T-helper 2 cell treated with Interferon-gamma antibody and Interleukin-4, amounts not matched to agents 5 μg/mL and 100 μg/mL, for 36 hours (primary cell): ENCODE measurements around the gene PARM1.

Experiments
- DNase-seq: peaks from one replicate; pipeline ENCODE4 v3.0.0; 2021; ENCODE audit warnings: low spot score
- H3K27ac Mint-ChIP-seq: one replicate; pipeline ENCODE4 v1.8.0; 2021; ENCODE audit warnings: mild to moderate bottlenecking, mixed read lengths
- H3K27me3 Mint-ChIP-seq: one replicate; pipeline ENCODE4 v1.8.0; 2021; ENCODE audit warnings: low read depth, mixed read lengths
- H3K36me3 Mint-ChIP-seq: one replicate; pipeline ENCODE4 v1.8.0; 2021; ENCODE audit warnings: low read depth, mixed read lengths
- H3K4me1 Mint-ChIP-seq: one replicate; pipeline ENCODE4 v1.8.0; 2021; ENCODE audit warnings: low read depth, mixed read lengths
- H3K4me3 Mint-ChIP-seq: one replicate; pipeline ENCODE4 v1.8.0; 2022; ENCODE audit warnings: mild to moderate bottlenecking, moderate library complexity, mixed read lengths
- H3K9me3 Mint-ChIP-seq: one replicate; pipeline ENCODE4 v1.8.0; 2021; ENCODE audit warnings: mixed read lengths

Gene PARM1

DNA sequence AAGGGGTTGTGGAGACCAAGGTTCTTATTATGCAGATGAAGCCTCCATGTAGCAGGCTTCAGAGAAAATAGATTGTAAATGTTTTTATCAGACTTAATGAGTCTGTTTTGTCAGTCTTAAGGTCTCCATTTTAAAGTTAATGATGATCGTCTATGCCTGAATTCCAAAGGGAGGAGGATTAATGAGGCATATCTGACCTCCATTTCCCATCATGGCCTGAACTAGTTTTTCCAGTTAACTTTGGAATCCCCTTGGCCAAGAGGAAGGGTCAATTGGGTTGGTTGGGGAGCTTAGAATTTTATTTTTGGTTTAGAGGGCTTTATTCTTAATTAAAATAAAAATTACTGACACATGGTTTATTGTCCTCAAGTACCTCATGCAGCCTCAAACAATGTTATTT is 6.9 kb upstream of the PARM1 start:
- DNase-seq, result no peak
- H3K27ac Mint-ChIP-seq, result no peak overlapping the region
- H3K36me3 Mint-ChIP-seq, result no peaks in the 10 kb centered on the region
- H3K27me3 Mint-ChIP-seq, result peaks cover 9% of the 10 kb centered on the region
- peaks cover 1% of the 10 kb centered on the region for H3K4me1 Mint-ChIP-seq
- no peak overlapping the region for H3K4me3 Mint-ChIP-seq
- H3K9me3 Mint-ChIP-seq, result no peaks in the 10 kb centered on the region

DNA sequence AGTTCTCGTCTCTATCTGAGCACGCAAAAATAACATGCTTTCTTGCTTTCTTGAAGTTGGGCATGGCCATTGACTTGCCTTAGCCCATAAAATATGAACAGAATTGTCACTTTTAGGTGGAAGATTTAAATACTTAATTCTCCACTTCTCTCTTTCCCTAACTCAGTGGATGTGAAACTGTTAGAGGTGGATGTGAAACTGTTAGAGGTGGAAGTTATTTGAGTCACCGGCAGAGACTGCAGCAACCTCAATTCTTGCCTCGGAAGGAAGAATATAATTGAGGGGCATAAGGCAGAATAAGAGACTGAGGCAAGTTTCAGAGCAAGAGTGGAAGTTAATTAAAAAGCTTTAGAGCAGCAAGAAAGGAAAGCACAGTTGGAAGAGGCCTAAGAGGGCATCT is 2.8 kb upstream of the PARM1 start:
- no peak overlapping the region for H3K27ac Mint-ChIP-seq
- peaks cover 10% of the 10 kb centered on the region for H3K4me1 Mint-ChIP-seq
- H3K4me3 Mint-ChIP-seq, result no peak overlapping the region
- no peak for DNase-seq
- H3K36me3 Mint-ChIP-seq, result no peaks in the 10 kb centered on the region
- H3K27me3 Mint-ChIP-seq, result peaks cover 47% of the 10 kb centered on the region
- H3K9me3 Mint-ChIP-seq, result no peaks in the 10 kb centered on the region

DNA sequence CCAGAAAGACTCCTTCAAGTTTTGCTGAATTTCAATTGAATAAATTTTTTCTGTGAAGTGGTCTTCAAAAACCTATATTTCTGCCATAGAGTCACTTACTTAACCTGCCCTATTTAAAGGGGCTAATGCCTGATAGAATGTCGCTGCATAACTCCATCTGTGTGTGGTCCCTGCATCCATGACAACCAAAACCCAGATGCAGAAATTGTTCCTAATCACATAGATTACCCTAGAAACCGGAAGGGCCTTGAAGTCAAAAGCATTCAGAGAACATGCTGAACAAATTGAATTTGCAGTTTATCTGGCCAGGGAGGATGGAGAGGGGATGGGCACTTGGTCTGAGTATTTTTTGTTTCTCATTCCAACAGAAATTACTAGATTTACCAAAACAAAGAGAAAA is 1.5 kb upstream of the PARM1 start:
- no peak overlapping the region for H3K4me3 Mint-ChIP-seq
- H3K27me3 Mint-ChIP-seq, result peaks cover 53% of the 10 kb centered on the region
- no peaks in the 10 kb centered on the region for H3K36me3 Mint-ChIP-seq
- no peak overlapping the region for H3K27ac Mint-ChIP-seq
- H3K4me1 Mint-ChIP-seq, result peaks cover 10% of the 10 kb centered on the region
- DNase-seq, result no peak
- no peaks in the 10 kb centered on the region for H3K9me3 Mint-ChIP-seq

DNA sequence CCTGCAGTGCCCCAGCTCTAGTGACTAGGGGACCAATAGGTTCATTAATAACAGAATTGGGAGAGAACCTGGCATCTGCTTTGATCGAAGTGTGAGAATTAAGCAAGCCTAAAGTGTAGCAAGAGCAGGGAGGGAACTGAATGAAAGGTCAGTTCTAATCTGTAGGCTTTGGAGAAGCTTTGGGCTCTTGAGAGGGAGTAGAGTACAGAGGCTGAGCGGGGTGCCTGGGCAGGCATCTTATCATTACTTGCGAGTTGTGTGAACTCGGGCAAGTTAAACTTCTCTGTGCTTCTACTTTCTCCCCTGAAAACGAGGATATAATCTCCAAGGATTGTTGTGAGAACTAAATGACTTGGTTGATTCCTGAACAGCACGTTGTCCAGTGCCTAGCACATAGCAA is 906 bp upstream of the PARM1 start:
- peaks cover 57% of the 10 kb centered on the region for H3K27me3 Mint-ChIP-seq
- no peak overlapping the region for H3K27ac Mint-ChIP-seq
- H3K4me3 Mint-ChIP-seq, result no peak overlapping the region
- H3K4me1 Mint-ChIP-seq, result peaks cover 10% of the 10 kb centered on the region
- no peak for DNase-seq
- H3K9me3 Mint-ChIP-seq, result no peaks in the 10 kb centered on the region
- H3K36me3 Mint-ChIP-seq, result no peaks in the 10 kb centered on the region

- Mint-ChIP-seq H3K9me3 (no peaks in the 10 kb centered on the region), H3K36me3 (no peaks in the 10 kb centered on the region), H3K4me3 (peak overlapping the region; percentile 75), H3K27ac (no peak overlapping the region), H3K27me3 (peaks cover 61% of the 10 kb centered on the region), H3K4me1 (peaks cover 10% of the 10 kb centered on the region)
- DNase-seq, result no peak
Measured at GRCh38 chr4:74933562-74934015, 673 bp downstream of the PARM1 start.

- DNase-seq, result no peak
- H3K36me3 Mint-ChIP-seq, result no peaks in the 10 kb centered on the region
- no peaks in the 10 kb centered on the region for H3K9me3 Mint-ChIP-seq
- peaks cover 10% of the 10 kb centered on the region for H3K4me1 Mint-ChIP-seq
- H3K27ac Mint-ChIP-seq, result no peak overlapping the region
- H3K4me3 Mint-ChIP-seq, result peak overlapping the region; percentile 75
- H3K27me3 Mint-ChIP-seq, result peaks cover 63% of the 10 kb centered on the region
Measured at GRCh38 chr4:74934016-74934831, 1.3 kb downstream of the PARM1 start.

GRCh38 chr4:74934888-74935287 is 2.0 kb downstream of the PARM1 start:
- H3K9me3 Mint-ChIP-seq, result no peaks in the 10 kb centered on the region
- H3K27ac Mint-ChIP-seq, result no peak overlapping the region
- H3K27me3 Mint-ChIP-seq, result peaks cover 61% of the 10 kb centered on the region
- H3K4me3 Mint-ChIP-seq, result no peak overlapping the region
- H3K4me1 Mint-ChIP-seq, result peaks cover 10% of the 10 kb centered on the region
- no peaks in the 10 kb centered on the region for H3K36me3 Mint-ChIP-seq
- no peak for DNase-seq

DNA sequence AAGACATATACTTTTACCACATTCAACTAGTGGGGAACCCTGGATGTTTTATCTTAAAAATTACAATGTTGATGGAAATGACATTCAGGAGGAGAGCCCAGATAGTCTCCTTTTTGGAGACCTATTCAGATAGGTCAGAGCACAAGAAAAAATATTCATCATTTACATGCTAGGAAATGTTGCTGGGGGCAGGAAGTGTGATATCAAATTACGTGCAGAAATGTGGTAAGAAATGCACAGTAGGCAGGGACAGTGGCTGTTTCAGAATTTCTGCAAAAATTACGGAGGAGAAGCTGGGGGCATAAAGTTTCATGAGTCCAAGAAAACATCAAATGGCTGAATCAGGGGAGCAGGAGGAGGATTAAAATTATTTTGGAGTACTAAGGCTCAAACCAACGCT is 8.2 kb downstream of the PARM1 start:
- H3K27me3 Mint-ChIP-seq, result peaks cover 11% of the 10 kb centered on the region
- H3K9me3 Mint-ChIP-seq, result no peaks in the 10 kb centered on the region
- H3K27ac Mint-ChIP-seq, result no peak overlapping the region
- no peak overlapping the region for H3K4me3 Mint-ChIP-seq
- H3K4me1 Mint-ChIP-seq, result no peaks in the 10 kb centered on the region
- no peaks in the 10 kb centered on the region for H3K36me3 Mint-ChIP-seq
- DNase-seq, result no peak

- no peaks in the 10 kb centered on the region for H3K4me1 Mint-ChIP-seq
- no peaks in the 10 kb centered on the region for H3K36me3 Mint-ChIP-seq
- no peak for DNase-seq
- H3K4me3 Mint-ChIP-seq, result no peak overlapping the region
- H3K27ac Mint-ChIP-seq, result no peak overlapping the region
- H3K9me3 Mint-ChIP-seq, result no peaks in the 10 kb centered on the region
- H3K27me3 Mint-ChIP-seq, result peaks cover 3% of the 10 kb centered on the region
Measured at GRCh38 chr4:74942251-74942917, 9.5 kb downstream of the PARM1 start.

GRCh38 chr4:74942918-74943253 is 10.0 kb downstream of the PARM1 start:
- Mint-ChIP-seq H3K4me3 (no peak overlapping the region), H3K4me1 (no peaks in the 10 kb centered on the region), H3K27ac (no peak overlapping the region), H3K9me3 (no peaks in the 10 kb centered on the region), H3K27me3 (peaks cover 3% of the 10 kb centered on the region), H3K36me3 (no peaks in the 10 kb centered on the region)
- no peak for DNase-seq

DNA sequence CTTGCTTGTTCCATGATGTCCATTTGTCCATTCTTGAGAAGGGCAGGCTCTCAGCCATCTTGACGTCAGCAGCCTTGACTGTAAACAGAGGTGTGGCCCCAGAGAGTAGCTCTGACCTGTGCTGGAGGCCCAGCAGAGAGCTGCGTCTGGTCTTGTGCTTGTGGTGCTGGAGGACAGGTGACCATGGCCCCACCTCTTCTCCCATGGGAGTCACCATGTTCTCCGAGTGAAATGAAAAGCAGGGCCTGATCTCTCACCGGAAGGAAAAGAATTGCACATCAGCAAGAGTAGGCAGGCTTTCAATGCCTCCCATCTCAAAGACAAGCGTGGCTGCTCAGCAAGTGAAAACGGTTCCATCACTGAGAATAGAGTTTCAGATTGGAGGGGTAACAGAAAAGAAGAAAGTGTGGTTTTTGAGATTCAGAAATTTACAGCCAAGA is 11.5 kb downstream of the PARM1 start:
- no peak overlapping the region for H3K4me3 Mint-ChIP-seq
- H3K4me1 Mint-ChIP-seq, result no peaks in the 10 kb centered on the region
- no peak for DNase-seq

GRCh38 chr4:74946196-74946595 is 13.3 kb downstream of the PARM1 start:
- Mint-ChIP-seq H3K9me3 (no peaks in the 10 kb centered on the region), H3K4me1 (no peaks in the 10 kb centered on the region), H3K4me3 (no peak overlapping the region), H3K27me3 (no peaks in the 10 kb centered on the region), H3K27ac (no peak overlapping the region), H3K36me3 (no peaks in the 10 kb centered on the region)
- no peak for DNase-seq

More for the DNA sequence above, 11.5 kb downstream of the PARM1 start:
- Mint-ChIP-seq H3K27me3 (no peaks in the 10 kb centered on the region), H3K36me3 (no peaks in the 10 kb centered on the region), H3K9me3 (no peaks in the 10 kb centered on the region), H3K27ac (no peak overlapping the region)

GRCh38 chr4:74947798-74948197 is 14.9 kb downstream of the PARM1 start:
- DNase-seq, result no peak
- no peaks in the 10 kb centered on the region for H3K27me3 Mint-ChIP-seq
- H3K9me3 Mint-ChIP-seq, result no peaks in the 10 kb centered on the region
- H3K36me3 Mint-ChIP-seq, result no peaks in the 10 kb centered on the region
- H3K27ac Mint-ChIP-seq, result no peak overlapping the region
- H3K4me3 Mint-ChIP-seq, result no peak overlapping the region
- H3K4me1 Mint-ChIP-seq, result no peaks in the 10 kb centered on the region

DNA sequence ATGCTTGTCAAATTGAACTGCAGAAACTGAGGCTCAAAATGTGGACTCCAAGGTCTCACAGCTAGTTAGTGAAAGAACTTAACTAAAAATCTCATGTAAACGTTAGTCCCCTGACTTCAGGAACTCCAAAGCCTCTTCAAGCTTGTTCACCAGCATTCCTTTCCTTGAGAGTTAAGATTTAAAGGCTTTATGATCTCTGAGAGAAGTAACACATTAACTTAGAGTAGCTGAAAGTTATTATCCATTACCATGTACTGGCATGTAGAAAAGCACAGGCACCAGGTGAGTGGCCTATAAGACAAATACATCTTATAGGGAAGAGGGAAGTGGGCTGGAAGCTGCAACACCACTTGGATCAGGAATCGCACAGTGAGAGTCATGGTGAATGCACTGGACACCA is 15.3 kb downstream of the PARM1 start:
- H3K27me3 Mint-ChIP-seq, result no peaks in the 10 kb centered on the region
- no peak overlapping the region for H3K4me3 Mint-ChIP-seq
- no peaks in the 10 kb centered on the region for H3K4me1 Mint-ChIP-seq
- no peak overlapping the region for H3K27ac Mint-ChIP-seq
- no peaks in the 10 kb centered on the region for H3K9me3 Mint-ChIP-seq
- no peaks in the 10 kb centered on the region for H3K36me3 Mint-ChIP-seq
- no peak for DNase-seq
